Endothelial cell of hepatic sinusoid (primary cell): Measurements from ENCODE around the gene ARRDC5.
"Not testable (repeated sequence)": the region's sequence is repeated elsewhere in the genome, so short reads cannot be mapped to it uniquely, and the experiment has no call there.

Source experiments
- in situ Hi-C: cut with HindIII; loops from 2 replicates; pipeline ENCODE4 v1.10.0; 2017; ENCODE audit warnings: low sequenced_read_pairs

Gene ARRDC5

GRCh38 chr19:4871711-4872110 lies 31.0 kb downstream of the ARRDC5 start:
- in situ Hi-C loops = no loop called here

- in situ Hi-C loops = no loop called here
These were observed 32.5 kb downstream of the ARRDC5 start for GRCh38 chr19:4870025-4870700.

GRCh38 chr19:4868286-4868834 lies 34.3 kb downstream of the ARRDC5 start:
- in situ Hi-C loops = no loop called here

GRCh38 chr19:4867534-4868285 lies 35.0 kb downstream of the ARRDC5 start, which contains the start of gene PLIN3:
TSS of gene PLIN3 (minus strand) at chr19:4867667. CDS start at chr19:4861394, 6,273 bp downstream.
- in situ Hi-C loops = no loop called here

GRCh38 chr19:4866595-4867424 lies 35.9 kb downstream of the ARRDC5 start:
- in situ Hi-C loops = no loop called here

GRCh38 chr19:4861147-4861546 lies 41.5 kb downstream of the ARRDC5 start:
- in situ Hi-C loops = no loop called here

- in situ Hi-C loops = loop anchor here (5.0 kb wide), 3 partner anchors 38 to 73 kb away; no protein-coding TSS in a partner anchor
These were observed 43.0 kb downstream of the ARRDC5 start for GRCh38 chr19:4859697-4860096.

GRCh38 chr19:4856468-4856867 lies 46.2 kb downstream of the ARRDC5 start:
- in situ Hi-C loops = loop anchor here (5.0 kb wide), 3 partner anchors 41 to 76 kb away; no protein-coding TSS in a partner anchor

GRCh38 chr19:4853506-4853905 lies 49.2 kb downstream of the ARRDC5 start:
- in situ Hi-C loops = not testable (repeated sequence)

- in situ Hi-C loops = no loop called here
These were observed 50.2 kb downstream of the ARRDC5 start for GRCh38 chr19:4852484-4852883.

- in situ Hi-C loops = no loop called here
These were observed 51.0 kb downstream of the ARRDC5 start for GRCh38 chr19:4851551-4852290.

- in situ Hi-C loops = no loop called here
These were observed 53.7 kb downstream of the ARRDC5 start for GRCh38 chr19:4849019-4849418.

GRCh38 chr19:4847190-4847973 lies 55.3 kb downstream of the ARRDC5 start:
- in situ Hi-C loops = no loop called here

- in situ Hi-C loops = not testable (repeated sequence)
These were observed 56.7 kb downstream of the ARRDC5 start for GRCh38 chr19:4845975-4846374.

GRCh38 chr19:4844348-4845179 lies 58.1 kb downstream of the ARRDC5 start:
- in situ Hi-C loops = no loop called here

GRCh38 chr19:4843647-4843965 lies 59.1 kb downstream of the ARRDC5 start:
- in situ Hi-C loops = no loop called here
